ENCODE data around the gene PLK2.

Gene PLK2

GRCh38 chr5:58452566-58453258 lies 7.2 kb downstream of the PLK2 start:
- no peaks in the 10 kb centered on the region for H3K27me3 Mint-ChIP-seq (ENCODE audit: low read depth)
- H3K27ac Mint-ChIP-seq, result no peak overlapping the region
- H3K36me3 Mint-ChIP-seq (ENCODE audit: low read depth), result peaks cover 65% of the 10 kb centered on the region
- peaks cover 33% of the 10 kb centered on the region for H3K4me1 Mint-ChIP-seq
- no peaks in the 10 kb centered on the region for H3K9me3 Mint-ChIP-seq
- H3K4me3 Mint-ChIP-seq, result no peak overlapping the region
- TF ChIP-seq CTCF (IDR thresholded peaks at IDR 0.05; ENCODE audit: unreplicated experiment in 3 of 3), result no peak

- no peak overlapping the region for H3K4me3 Mint-ChIP-seq
- no peak for TF ChIP-seq CTCF (IDR thresholded peaks at IDR 0.05; ENCODE audit: unreplicated experiment in 3 of 3)
- H3K27ac Mint-ChIP-seq, result no peak overlapping the region
- H3K27me3 Mint-ChIP-seq (ENCODE audit: low read depth), result no peaks in the 10 kb centered on the region
- H3K4me1 Mint-ChIP-seq, result peaks cover 26% of the 10 kb centered on the region
- H3K36me3 Mint-ChIP-seq (ENCODE audit: low read depth), result peaks cover 59% of the 10 kb centered on the region
- no peaks in the 10 kb centered on the region for H3K9me3 Mint-ChIP-seq
These were observed 7.9 kb downstream of the PLK2 start for GRCh38 chr5:58451732-58452565.

GRCh38 chr5:58450811-58451629 lies 8.9 kb downstream of the PLK2 start:
- Mint-ChIP-seq H3K9me3 (peaks cover under 1% of the 10 kb centered on the region), H3K36me3 (ENCODE audit: low read depth) (peaks cover 52% of the 10 kb centered on the region), H3K27me3 (ENCODE audit: low read depth) (no peaks in the 10 kb centered on the region), H3K27ac (no peak overlapping the region), H3K4me1 (peaks cover 17% of the 10 kb centered on the region), H3K4me3 (no peak overlapping the region)
- TF ChIP-seq CTCF (IDR thresholded peaks at IDR 0.05; ENCODE audit: unreplicated experiment in 3 of 3), result no peak

GRCh38 chr5:58450018-58450417 lies 9.9 kb downstream of the PLK2 start:
- H3K4me3 Mint-ChIP-seq, result no peak overlapping the region
- H3K4me1 Mint-ChIP-seq, result peaks cover 10% of the 10 kb centered on the region
- no peaks in the 10 kb centered on the region for H3K27me3 Mint-ChIP-seq (ENCODE audit: low read depth)
- peaks cover 42% of the 10 kb centered on the region for H3K36me3 Mint-ChIP-seq (ENCODE audit: low read depth)
- no peak overlapping the region for H3K27ac Mint-ChIP-seq
- no peak for TF ChIP-seq CTCF (IDR thresholded peaks at IDR 0.05; ENCODE audit: unreplicated experiment in 3 of 3)
- peaks cover 3% of the 10 kb centered on the region for H3K9me3 Mint-ChIP-seq

GRCh38 chr5:58447226-58447625 lies 12.7 kb downstream of the PLK2 start:
- Mint-ChIP-seq H3K4me3 (no peak overlapping the region), H3K9me3 (peaks cover 3% of the 10 kb centered on the region), H3K27ac (no peak overlapping the region), H3K36me3 (ENCODE audit: low read depth) (peaks cover 14% of the 10 kb centered on the region), H3K4me1 (no peaks in the 10 kb centered on the region), H3K27me3 (ENCODE audit: low read depth) (no peaks in the 10 kb centered on the region)
- no peak for TF ChIP-seq CTCF (IDR thresholded peaks at IDR 0.05; ENCODE audit: unreplicated experiment in 3 of 3)
